WTC11 (cell line): ENCODE measurements around the gene SLCO2A1.

Source experiments
- CBFB ChIP-seq: sonication (generic); formaldehyde crosslinking; IDR thresholded peaks from 2 replicates; pipeline ENCODE4 v1.8.1; 2022; ENCODE audit warnings: mild to moderate bottlenecking, low read depth, missing genetic modification reagents
- CREM ChIP-seq: sonication (generic); formaldehyde crosslinking; IDR thresholded peaks from 2 replicates; pipeline ENCODE4 v1.8.1; 2022; ENCODE audit warnings: mild to moderate bottlenecking, missing genetic modification reagents, moderate library complexity
- FOXJ3 ChIP-seq: sonication (generic); formaldehyde crosslinking; IDR thresholded peaks from 2 replicates; pipeline ENCODE4 v1.9.0; 2021; ENCODE audit warnings: missing genetic modification reagents, mild to moderate bottlenecking, borderline replicate concordance
- JAZF1 ChIP-seq: fragments of 250-450 bp; sonication (Bioruptor Pico); IDR thresholded peaks from 2 replicates; pipeline ENCODE4 v1.9.0; 2021; ENCODE audit warnings: moderate library complexity, mild to moderate bottlenecking, inconsistent platforms
- NFE2L1 ChIP-seq: sonication (generic); formaldehyde crosslinking; IDR thresholded peaks from 2 replicates; pipeline ENCODE4 v1.8.1; 2023; ENCODE audit warnings: missing genetic modification reagents
- NFYB ChIP-seq: sonication (generic); formaldehyde crosslinking; conservative IDR thresholded peaks from 2 replicates; pipeline ENCODE4 v1.8.0; 2022; ENCODE audit warnings: low read depth, missing genetic modification reagents
- NR1H2 ChIP-seq: sonication (generic); formaldehyde crosslinking; IDR thresholded peaks from 2 replicates; pipeline ENCODE4 v1.9.0; 2021; ENCODE audit warnings: mild to moderate bottlenecking, moderate library complexity, missing genetic modification reagents
- SP1 ChIP-seq: sonication (generic); formaldehyde crosslinking; conservative IDR thresholded peaks from 2 replicates; pipeline ENCODE4 v1.8.1; 2022; ENCODE audit warnings: missing genetic modification reagents
- TF ChIP-seq, protein P1 (sequence below): sonication (generic); formaldehyde crosslinking; IDR thresholded peaks from 2 replicates; pipeline ENCODE4 v1.8.0; 2022; ENCODE audit warnings: mild to moderate bottlenecking, missing genetic modification reagents
- TF ChIP-seq, protein P2 (sequence below): fragments of 200-600 bp; IDR thresholded peaks from 2 replicates; pipeline ENCODE4 v1.8.0; 2022; ENCODE audit warnings: antibody characterized with exemption
- TF ChIP-seq, protein P3 (sequence below): sonication (generic); formaldehyde crosslinking; IDR thresholded peaks from 2 replicates; pipeline ENCODE4 v1.8.1; 2023; ENCODE audit warnings: mild to moderate bottlenecking, missing genetic modification reagents, moderate library complexity
- TF ChIP-seq, protein P4 (sequence below): sonication (generic); formaldehyde crosslinking; conservative IDR thresholded peaks from 2 replicates; pipeline ENCODE4 v1.8.1; 2023; ENCODE audit warnings: mild to moderate bottlenecking, low read depth, missing genetic modification reagents, moderate library complexity
- TF ChIP-seq, protein P5 (sequence below): sonication (generic); formaldehyde crosslinking; IDR thresholded peaks from 2 replicates; pipeline ENCODE4 v1.8.0; 2022; ENCODE audit warnings: missing genetic modification reagents
- TF ChIP-seq, protein P6 (sequence below): sonication (generic); formaldehyde crosslinking; IDR thresholded peaks from 2 replicates; pipeline ENCODE4 v1.8.1; 2023; ENCODE audit warnings: mild to moderate bottlenecking, missing genetic modification reagents

DNA sequence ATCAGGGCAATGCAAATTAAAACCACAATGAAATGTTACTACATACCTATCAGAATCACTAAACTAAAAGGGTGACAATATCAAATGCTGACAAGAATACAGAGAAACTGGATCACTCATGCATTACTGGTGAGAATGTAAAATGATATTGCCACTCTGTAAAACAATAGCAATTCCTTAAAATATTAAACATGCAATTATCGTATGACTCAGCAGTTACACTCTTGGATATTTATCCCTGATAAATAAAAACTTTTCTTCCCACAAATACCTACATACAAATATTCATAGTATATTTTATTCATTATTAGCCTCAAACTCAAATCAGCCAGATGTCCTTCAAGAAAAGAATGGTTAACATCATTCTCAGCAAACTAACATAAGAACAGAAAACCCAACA, 108.1 kb downstream of the SLCO2A1 start:
- TF ChIP-seq SP1 (CRISPR knock-in tag) (no peak), FOXJ3 (CRISPR knock-in tag) (no peak), NFYB (no peak), JAZF1 (CRISPR knock-in tag) (no peak), NR1H2 (no peak), CBFB (CRISPR knock-in tag) (no peak), CREM (CRISPR knock-in tag) (no peak), NFE2L1 (CRISPR knock-in tag) (no peak)
- TF ChIP-seq, protein P1, sequence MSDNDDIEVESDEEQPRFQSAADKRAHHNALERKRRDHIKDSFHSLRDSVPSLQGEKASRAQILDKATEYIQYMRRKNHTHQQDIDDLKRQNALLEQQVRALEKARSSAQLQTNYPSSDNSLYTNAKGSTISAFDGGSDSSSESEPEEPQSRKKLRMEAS (CRISPR knock-in tag), result no peak
- TF ChIP-seq, protein P2, sequence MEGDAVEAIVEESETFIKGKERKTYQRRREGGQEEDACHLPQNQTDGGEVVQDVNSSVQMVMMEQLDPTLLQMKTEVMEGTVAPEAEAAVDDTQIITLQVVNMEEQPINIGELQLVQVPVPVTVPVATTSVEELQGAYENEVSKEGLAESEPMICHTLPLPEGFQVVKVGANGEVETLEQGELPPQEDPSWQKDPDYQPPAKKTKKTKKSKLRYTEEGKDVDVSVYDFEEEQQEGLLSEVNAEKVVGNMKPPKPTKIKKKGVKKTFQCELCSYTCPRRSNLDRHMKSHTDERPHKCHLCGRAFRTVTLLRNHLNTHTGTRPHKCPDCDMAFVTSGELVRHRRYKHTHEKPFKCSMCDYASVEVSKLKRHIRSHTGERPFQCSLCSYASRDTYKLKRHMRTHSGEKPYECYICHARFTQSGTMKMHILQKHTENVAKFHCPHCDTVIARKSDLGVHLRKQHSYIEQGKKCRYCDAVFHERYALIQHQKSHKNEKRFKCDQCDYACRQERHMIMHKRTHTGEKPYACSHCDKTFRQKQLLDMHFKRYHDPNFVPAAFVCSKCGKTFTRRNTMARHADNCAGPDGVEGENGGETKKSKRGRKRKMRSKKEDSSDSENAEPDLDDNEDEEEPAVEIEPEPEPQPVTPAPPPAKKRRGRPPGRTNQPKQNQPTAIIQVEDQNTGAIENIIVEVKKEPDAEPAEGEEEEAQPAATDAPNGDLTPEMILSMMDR, result no peak
- TF ChIP-seq, protein P3, sequence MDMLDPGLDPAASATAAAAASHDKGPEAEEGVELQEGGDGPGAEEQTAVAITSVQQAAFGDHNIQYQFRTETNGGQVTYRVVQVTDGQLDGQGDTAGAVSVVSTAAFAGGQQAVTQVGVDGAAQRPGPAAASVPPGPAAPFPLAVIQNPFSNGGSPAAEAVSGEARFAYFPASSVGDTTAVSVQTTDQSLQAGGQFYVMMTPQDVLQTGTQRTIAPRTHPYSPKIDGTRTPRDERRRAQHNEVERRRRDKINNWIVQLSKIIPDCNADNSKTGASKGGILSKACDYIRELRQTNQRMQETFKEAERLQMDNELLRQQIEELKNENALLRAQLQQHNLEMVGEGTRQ (CRISPR knock-in tag), result no peak
- TF ChIP-seq, protein P4, sequence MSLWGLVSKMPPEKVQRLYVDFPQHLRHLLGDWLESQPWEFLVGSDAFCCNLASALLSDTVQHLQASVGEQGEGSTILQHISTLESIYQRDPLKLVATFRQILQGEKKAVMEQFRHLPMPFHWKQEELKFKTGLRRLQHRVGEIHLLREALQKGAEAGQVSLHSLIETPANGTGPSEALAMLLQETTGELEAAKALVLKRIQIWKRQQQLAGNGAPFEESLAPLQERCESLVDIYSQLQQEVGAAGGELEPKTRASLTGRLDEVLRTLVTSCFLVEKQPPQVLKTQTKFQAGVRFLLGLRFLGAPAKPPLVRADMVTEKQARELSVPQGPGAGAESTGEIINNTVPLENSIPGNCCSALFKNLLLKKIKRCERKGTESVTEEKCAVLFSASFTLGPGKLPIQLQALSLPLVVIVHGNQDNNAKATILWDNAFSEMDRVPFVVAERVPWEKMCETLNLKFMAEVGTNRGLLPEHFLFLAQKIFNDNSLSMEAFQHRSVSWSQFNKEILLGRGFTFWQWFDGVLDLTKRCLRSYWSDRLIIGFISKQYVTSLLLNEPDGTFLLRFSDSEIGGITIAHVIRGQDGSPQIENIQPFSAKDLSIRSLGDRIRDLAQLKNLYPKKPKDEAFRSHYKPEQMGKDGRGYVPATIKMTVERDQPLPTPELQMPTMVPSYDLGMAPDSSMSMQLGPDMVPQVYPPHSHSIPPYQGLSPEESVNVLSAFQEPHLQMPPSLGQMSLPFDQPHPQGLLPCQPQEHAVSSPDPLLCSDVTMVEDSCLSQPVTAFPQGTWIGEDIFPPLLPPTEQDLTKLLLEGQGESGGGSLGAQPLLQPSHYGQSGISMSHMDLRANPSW (CRISPR knock-in tag), result no peak
- TF ChIP-seq, protein P5, sequence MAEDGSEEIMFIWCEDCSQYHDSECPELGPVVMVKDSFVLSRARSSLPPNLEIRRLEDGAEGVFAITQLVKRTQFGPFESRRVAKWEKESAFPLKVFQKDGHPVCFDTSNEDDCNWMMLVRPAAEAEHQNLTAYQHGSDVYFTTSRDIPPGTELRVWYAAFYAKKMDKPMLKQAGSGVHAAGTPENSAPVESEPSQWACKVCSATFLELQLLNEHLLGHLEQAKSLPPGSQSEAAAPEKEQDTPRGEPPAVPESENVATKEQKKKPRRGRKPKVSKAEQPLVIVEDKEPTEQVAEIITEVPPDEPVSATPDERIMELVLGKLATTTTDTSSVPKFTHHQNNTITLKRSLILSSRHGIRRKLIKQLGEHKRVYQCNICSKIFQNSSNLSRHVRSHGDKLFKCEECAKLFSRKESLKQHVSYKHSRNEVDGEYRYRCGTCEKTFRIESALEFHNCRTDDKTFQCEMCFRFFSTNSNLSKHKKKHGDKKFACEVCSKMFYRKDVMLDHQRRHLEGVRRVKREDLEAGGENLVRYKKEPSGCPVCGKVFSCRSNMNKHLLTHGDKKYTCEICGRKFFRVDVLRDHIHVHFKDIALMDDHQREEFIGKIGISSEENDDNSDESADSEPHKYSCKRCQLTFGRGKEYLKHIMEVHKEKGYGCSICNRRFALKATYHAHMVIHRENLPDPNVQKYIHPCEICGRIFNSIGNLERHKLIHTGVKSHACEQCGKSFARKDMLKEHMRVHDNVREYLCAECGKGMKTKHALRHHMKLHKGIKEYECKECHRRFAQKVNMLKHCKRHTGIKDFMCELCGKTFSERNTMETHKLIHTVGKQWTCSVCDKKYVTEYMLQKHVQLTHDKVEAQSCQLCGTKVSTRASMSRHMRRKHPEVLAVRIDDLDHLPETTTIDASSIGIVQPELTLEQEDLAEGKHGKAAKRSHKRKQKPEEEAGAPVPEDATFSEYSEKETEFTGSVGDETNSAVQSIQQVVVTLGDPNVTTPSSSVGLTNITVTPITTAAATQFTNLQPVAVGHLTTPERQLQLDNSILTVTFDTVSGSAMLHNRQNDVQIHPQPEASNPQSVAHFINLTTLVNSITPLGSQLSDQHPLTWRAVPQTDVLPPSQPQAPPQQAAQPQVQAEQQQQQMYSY (CRISPR knock-in tag), result no peak
- TF ChIP-seq, protein P6, sequence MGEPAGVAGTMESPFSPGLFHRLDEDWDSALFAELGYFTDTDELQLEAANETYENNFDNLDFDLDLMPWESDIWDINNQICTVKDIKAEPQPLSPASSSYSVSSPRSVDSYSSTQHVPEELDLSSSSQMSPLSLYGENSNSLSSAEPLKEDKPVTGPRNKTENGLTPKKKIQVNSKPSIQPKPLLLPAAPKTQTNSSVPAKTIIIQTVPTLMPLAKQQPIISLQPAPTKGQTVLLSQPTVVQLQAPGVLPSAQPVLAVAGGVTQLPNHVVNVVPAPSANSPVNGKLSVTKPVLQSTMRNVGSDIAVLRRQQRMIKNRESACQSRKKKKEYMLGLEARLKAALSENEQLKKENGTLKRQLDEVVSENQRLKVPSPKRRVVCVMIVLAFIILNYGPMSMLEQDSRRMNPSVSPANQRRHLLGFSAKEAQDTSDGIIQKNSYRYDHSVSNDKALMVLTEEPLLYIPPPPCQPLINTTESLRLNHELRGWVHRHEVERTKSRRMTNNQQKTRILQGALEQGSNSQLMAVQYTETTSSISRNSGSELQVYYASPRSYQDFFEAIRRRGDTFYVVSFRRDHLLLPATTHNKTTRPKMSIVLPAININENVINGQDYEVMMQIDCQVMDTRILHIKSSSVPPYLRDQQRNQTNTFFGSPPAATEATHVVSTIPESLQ (CRISPR knock-in tag), result no peak
